K562 (cell line): ENCODE results near the gene GABRR2. TPM values are rescaled to one million over a fixed set of nuclear protein-coding genes. Genes with fewer than 3 reads are reported as not detected.

Experiments used
- CBFA2T3 ChIP-seq: fragments of 450-650 bp; IDR thresholded peaks from 2 replicates; pipeline ENCODE4 v1.6.1; 2017
- CTBP1 ChIP-seq: fragments of 450-650 bp; IDR thresholded peaks from 2 replicates; pipeline ENCODE4 v1.6.1; 2016; ENCODE audit warnings: borderline replicate concordance
- ELF1 ChIP-seq: fragments of 200-800 bp; sonication (Bioruptor generic); IDR thresholded peaks from 2 replicates; pipeline ENCODE4 v1.6.1; 2016; ENCODE audit warnings: missing genetic modification characterization, missing compliant biosample characterization
- HSF4 ChIP-seq: fragments of 250-450 bp; sonication (Bioruptor Pico); IDR thresholded peaks from 2 replicates; pipeline ENCODE4 v2.1.2; 2022; ENCODE audit warnings: mild to moderate bottlenecking, moderate library complexity, borderline replicate concordance
- JUN ChIP-seq, 2 experiments: sonication (generic) in 1 of 2; formaldehyde crosslinking in 1 of 2; IDR thresholded peaks; 2 replicates each; pipeline versions ENCODE4 v1.6.1 to v1.8.0; 2012 to 2022; ENCODE audit warnings: borderline replicate concordance in 2 of 2, mild to moderate bottlenecking in 2 of 2, improper control_type of control experiment in 1 of 2, low read depth in 1 of 2, low read length in 1 of 2, missing genetic modification reagents in 1 of 2
- JUND ChIP-seq, 2 experiments: IDR thresholded peaks; 2 replicates in 1 of 2; 3 replicates in 1 of 2; pipeline ENCODE4 v1.6.1; 2011; ENCODE audit warnings: borderline replicate concordance in 2 of 2, low read depth in 2 of 2, low read length in 2 of 2, improper control_type of control experiment in 1 of 2, missing biosample characterization in 1 of 2, missing genetic modification characterization in 1 of 2, missing genetic modification reagents in 1 of 2
- KDM1A ChIP-seq, 2 experiments: fragments of 450-650 bp; IDR thresholded peaks; 2 replicates each; pipeline ENCODE4 v1.6.1; 2016; ENCODE audit warnings: mild to moderate bottlenecking in 2 of 2
- NEUROD1 ChIP-seq: fragments of 150-350 bp; IDR thresholded peaks from 2 replicates; pipeline ENCODE4 v1.6.1; 2014; ENCODE audit warnings: borderline replicate concordance, low read length, low read depth; ENCODE audit not compliant: partially characterized antibody
- POLR2AphosphoS5 ChIP-seq: IDR thresholded peaks from 2 replicates; pipeline ENCODE4 v1.6.1; 2011; ENCODE audit warnings: mild to moderate bottlenecking, low read depth, low read length, moderate library complexity; ENCODE audit not compliant: control insufficient read depth, insufficient read depth
- SMARCE1 ChIP-seq: fragments of 450-650 bp; IDR thresholded peaks from 2 replicates; pipeline ENCODE4 v1.7.1; 2016; ENCODE audit warnings: mild to moderate bottlenecking
- ZNF785 ChIP-seq: fragments of 250-450 bp; sonication (Bioruptor Pico); IDR thresholded peaks from 2 replicates; pipeline ENCODE4 v1.4.0; 2020; ENCODE audit warnings: mild to moderate bottlenecking
- polyA plus RNA-seq, 8 experiments: library from polyadenylated mRNA; depleted of rRNA in 4 of 8; stranded (reverse) in 5 of 8; unstranded in 3 of 8; fragments of >200 nt; fragmentation: Nextera tagmentation in 2 of 8; fragmentation: Illumina TruSeq in 1 of 8; extraction: Ambion mirVana in 2 of 8; extraction: Trizol in 1 of 8; gene quantifications; 2 replicates each; pipeline versions ENCODE4 v1.2.1 to v1.2.3, GENCODE V29; 2011 to 2014; ENCODE audit warnings: inconsistent platforms in 1 of 8, missing spikeins in 1 of 8
- total RNA-seq, 7 experiments: library from RNA; depleted of rRNA in 6 of 7; stranded (reverse); fragments of >200 nt in 6 of 7; fragmentation: Illumina TruSeq in 2 of 7; extraction: Trizol in 2 of 7; gene quantifications; 2 replicates each; pipeline versions ENCODE4 v1.2.1 to v1.2.3, GENCODE V29; 2011 to 2021; ENCODE audit warnings: low replicate concordance in 1 of 7
- TF ChIP-seq, protein P1 (sequence below): fragments of 450-650 bp; IDR thresholded peaks from 2 replicates; pipeline ENCODE4 v1.7.0; 2016; ENCODE audit warnings: borderline replicate concordance
- TF ChIP-seq, protein P2 (sequence below): fragments of 450-650 bp; IDR thresholded peaks from 2 replicates; pipeline ENCODE4 v1.6.1; 2016; ENCODE audit warnings: mild to moderate bottlenecking, moderate library complexity

The GABRR2 gene
- total and polyA plus RNA-seq, 9 of the 15 experiments (the other 6 are each of a cell fraction or from before 2014, with no cell fraction given) = 0.09 to 0.13 (median 0.10) TPM; not detected in 6

DNA sequence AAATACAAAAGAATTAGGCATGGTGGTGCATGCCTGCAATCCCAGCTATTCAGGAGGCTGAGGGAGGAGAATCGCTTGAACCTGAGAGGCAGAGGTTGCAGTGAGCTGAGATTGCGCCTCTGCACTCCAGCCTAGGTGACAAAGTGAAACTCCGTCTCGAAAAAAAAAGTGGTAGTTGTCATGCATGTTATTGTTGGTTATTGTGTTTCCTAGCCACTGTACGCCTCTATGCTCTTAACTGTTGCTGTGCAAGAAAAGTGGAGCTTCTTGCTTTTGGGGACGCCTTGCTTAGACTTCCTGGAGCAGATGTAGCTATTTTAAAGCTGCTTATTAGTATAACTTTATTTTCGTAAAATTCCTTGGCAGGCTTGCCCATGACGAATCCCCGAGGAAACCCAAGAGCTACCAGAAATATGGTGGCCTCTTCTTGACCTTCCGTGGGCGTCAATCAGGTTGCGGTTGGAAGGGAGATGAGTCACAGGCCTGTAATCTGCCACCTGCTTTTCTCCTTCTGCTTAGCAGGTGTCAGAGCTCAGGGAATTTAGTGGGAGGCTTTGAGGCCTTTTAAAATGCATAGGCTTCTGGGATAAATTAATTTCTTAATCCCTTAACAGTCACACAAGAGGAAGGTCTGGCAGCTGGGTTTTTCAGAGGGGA lies 17.3 kb downstream of the GABRR2 start (continued):
- TF ChIP-seq, protein P1, sequence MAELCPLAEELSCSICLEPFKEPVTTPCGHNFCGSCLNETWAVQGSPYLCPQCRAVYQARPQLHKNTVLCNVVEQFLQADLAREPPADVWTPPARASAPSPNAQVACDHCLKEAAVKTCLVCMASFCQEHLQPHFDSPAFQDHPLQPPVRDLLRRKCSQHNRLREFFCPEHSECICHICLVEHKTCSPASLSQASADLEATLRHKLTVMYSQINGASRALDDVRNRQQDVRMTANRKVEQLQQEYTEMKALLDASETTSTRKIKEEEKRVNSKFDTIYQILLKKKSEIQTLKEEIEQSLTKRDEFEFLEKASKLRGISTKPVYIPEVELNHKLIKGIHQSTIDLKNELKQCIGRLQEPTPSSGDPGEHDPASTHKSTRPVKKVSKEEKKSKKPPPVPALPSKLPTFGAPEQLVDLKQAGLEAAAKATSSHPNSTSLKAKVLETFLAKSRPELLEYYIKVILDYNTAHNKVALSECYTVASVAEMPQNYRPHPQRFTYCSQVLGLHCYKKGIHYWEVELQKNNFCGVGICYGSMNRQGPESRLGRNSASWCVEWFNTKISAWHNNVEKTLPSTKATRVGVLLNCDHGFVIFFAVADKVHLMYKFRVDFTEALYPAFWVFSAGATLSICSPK = no peak
- no peak for TF ChIP-seq ELF1
- peak; percentile 79; the same call in 1 of the 2 replicates for TF ChIP-seq SMARCE1
- TF ChIP-seq NEUROD1 = peak; percentile 38
- TF ChIP-seq ZNF785 (CRISPR knock-in tag) = no peak
- peak; percentile 96 to 98 for TF ChIP-seq KDM1A (IDR thresholded peaks at IDR 0.05)
- TF ChIP-seq CTBP1 = peak; percentile 38; the same call in 1 of the 2 replicates
- peak; percentile 94 for TF ChIP-seq JUND (IDR thresholded peaks at IDR 0.05; ENCODE audit: borderline replicate concordance, low read depth, low read length)
- peak; percentile 89; the same call in 1 of the 3 replicates for TF ChIP-seq JUND (tag; IDR thresholded peaks at IDR 0.05; ENCODE audit: borderline replicate concordance, low read depth, low read length)
- peak; percentile 53; the same call in 1 of the 2 replicates for TF ChIP-seq POLR2AphosphoS5
- peak; percentile 82 for TF ChIP-seq JUN (IDR thresholded peaks at IDR 0.05; ENCODE audit: borderline replicate concordance, low read depth, low read length)
- TF ChIP-seq JUN (CRISPR knock-in tag; IDR thresholded peaks at IDR 0.05; ENCODE audit: borderline replicate concordance) = no peak
- no peak for TF ChIP-seq HSF4 (CRISPR knock-in tag)
- TF ChIP-seq CBFA2T3 = peak; percentile 85
- TF ChIP-seq, protein P2, sequence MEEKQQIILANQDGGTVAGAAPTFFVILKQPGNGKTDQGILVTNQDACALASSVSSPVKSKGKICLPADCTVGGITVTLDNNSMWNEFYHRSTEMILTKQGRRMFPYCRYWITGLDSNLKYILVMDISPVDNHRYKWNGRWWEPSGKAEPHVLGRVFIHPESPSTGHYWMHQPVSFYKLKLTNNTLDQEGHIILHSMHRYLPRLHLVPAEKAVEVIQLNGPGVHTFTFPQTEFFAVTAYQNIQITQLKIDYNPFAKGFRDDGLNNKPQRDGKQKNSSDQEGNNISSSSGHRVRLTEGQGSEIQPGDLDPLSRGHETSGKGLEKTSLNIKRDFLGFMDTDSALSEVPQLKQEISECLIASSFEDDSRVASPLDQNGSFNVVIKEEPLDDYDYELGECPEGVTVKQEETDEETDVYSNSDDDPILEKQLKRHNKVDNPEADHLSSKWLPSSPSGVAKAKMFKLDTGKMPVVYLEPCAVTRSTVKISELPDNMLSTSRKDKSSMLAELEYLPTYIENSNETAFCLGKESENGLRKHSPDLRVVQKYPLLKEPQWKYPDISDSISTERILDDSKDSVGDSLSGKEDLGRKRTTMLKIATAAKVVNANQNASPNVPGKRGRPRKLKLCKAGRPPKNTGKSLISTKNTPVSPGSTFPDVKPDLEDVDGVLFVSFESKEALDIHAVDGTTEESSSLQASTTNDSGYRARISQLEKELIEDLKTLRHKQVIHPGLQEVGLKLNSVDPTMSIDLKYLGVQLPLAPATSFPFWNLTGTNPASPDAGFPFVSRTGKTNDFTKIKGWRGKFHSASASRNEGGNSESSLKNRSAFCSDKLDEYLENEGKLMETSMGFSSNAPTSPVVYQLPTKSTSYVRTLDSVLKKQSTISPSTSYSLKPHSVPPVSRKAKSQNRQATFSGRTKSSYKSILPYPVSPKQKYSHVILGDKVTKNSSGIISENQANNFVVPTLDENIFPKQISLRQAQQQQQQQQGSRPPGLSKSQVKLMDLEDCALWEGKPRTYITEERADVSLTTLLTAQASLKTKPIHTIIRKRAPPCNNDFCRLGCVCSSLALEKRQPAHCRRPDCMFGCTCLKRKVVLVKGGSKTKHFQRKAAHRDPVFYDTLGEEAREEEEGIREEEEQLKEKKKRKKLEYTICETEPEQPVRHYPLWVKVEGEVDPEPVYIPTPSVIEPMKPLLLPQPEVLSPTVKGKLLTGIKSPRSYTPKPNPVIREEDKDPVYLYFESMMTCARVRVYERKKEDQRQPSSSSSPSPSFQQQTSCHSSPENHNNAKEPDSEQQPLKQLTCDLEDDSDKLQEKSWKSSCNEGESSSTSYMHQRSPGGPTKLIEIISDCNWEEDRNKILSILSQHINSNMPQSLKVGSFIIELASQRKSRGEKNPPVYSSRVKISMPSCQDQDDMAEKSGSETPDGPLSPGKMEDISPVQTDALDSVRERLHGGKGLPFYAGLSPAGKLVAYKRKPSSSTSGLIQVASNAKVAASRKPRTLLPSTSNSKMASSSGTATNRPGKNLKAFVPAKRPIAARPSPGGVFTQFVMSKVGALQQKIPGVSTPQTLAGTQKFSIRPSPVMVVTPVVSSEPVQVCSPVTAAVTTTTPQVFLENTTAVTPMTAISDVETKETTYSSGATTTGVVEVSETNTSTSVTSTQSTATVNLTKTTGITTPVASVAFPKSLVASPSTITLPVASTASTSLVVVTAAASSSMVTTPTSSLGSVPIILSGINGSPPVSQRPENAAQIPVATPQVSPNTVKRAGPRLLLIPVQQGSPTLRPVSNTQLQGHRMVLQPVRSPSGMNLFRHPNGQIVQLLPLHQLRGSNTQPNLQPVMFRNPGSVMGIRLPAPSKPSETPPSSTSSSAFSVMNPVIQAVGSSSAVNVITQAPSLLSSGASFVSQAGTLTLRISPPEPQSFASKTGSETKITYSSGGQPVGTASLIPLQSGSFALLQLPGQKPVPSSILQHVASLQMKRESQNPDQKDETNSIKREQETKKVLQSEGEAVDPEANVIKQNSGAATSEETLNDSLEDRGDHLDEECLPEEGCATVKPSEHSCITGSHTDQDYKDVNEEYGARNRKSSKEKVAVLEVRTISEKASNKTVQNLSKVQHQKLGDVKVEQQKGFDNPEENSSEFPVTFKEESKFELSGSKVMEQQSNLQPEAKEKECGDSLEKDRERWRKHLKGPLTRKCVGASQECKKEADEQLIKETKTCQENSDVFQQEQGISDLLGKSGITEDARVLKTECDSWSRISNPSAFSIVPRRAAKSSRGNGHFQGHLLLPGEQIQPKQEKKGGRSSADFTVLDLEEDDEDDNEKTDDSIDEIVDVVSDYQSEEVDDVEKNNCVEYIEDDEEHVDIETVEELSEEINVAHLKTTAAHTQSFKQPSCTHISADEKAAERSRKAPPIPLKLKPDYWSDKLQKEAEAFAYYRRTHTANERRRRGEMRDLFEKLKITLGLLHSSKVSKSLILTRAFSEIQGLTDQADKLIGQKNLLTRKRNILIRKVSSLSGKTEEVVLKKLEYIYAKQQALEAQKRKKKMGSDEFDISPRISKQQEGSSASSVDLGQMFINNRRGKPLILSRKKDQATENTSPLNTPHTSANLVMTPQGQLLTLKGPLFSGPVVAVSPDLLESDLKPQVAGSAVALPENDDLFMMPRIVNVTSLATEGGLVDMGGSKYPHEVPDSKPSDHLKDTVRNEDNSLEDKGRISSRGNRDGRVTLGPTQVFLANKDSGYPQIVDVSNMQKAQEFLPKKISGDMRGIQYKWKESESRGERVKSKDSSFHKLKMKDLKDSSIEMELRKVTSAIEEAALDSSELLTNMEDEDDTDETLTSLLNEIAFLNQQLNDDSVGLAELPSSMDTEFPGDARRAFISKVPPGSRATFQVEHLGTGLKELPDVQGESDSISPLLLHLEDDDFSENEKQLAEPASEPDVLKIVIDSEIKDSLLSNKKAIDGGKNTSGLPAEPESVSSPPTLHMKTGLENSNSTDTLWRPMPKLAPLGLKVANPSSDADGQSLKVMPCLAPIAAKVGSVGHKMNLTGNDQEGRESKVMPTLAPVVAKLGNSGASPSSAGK = peak; percentile 58
